SK-N-SH treated with all-trans-retinoic acid at 6 μM for 48 hours (cell line): ENCODE measurements around the gene PRKCE.

Experiments
- ATAC-seq: fragments of 200-7000 bp; cut with Tn5 transposase; 3 replicates; pipeline ENCODE4 v1.9.1; 2020; ENCODE audit warnings: mild to moderate bottlenecking, moderate library complexity
- ARNTL ChIP-seq: fragments of 450-650 bp; formaldehyde crosslinking; IDR thresholded peaks from 2 replicates; pipeline ENCODE4 v1.5.0; 2020; ENCODE audit warnings: low read depth, mild to moderate bottlenecking, moderate library complexity, borderline replicate concordance
- BACH2 ChIP-seq: fragments of 250-450 bp; sonication (Bioruptor Pico); IDR thresholded peaks from 2 replicates; pipeline ENCODE4 v1.9.0; 2021; ENCODE audit warnings: mild to moderate bottlenecking, borderline replicate concordance
- CREB5 ChIP-seq: fragments of 250-450 bp; sonication (Bioruptor Pico); IDR thresholded peaks from 2 replicates; pipeline ENCODE4 v1.5.1; 2020; ENCODE audit warnings: low read depth, mild to moderate bottlenecking, moderate library complexity
- CSDC2 ChIP-seq: fragments of 250-450 bp; sonication (Bioruptor Pico); IDR thresholded peaks from 2 replicates; pipeline ENCODE4 v1.5.0; 2020; ENCODE audit warnings: mild to moderate bottlenecking, moderate library complexity
- ESRRG ChIP-seq: fragments of 250-450 bp; sonication (Bioruptor Pico); IDR thresholded peaks from 2 replicates; pipeline ENCODE4 v1.6.1; 2021; ENCODE audit warnings: mild to moderate bottlenecking
- GLIS3 ChIP-seq: fragments of 250-450 bp; sonication (Bioruptor Pico); IDR thresholded peaks from 2 replicates; pipeline ENCODE4 v1.5.0; 2020; ENCODE audit warnings: mild to moderate bottlenecking, moderate library complexity
- ISL1 ChIP-seq: fragments of 250-450 bp; sonication (Bioruptor Pico); IDR thresholded peaks from 2 replicates; pipeline ENCODE4 v2.1.2; 2022; ENCODE audit warnings: mild to moderate bottlenecking, moderate library complexity
- OSR1 ChIP-seq: fragments of 250-450 bp; sonication (Bioruptor Pico); IDR thresholded peaks from 2 replicates; pipeline ENCODE4 v1.8.0; 2022; ENCODE audit warnings: moderate library complexity, mild to moderate bottlenecking, inconsistent platforms
- POU6F1 ChIP-seq: fragments of 250-450 bp; sonication (Bioruptor Pico); IDR thresholded peaks from 2 replicates; pipeline ENCODE4 v1.8.0; 2021; ENCODE audit warnings: low read depth, mild to moderate bottlenecking, moderate library complexity, borderline replicate concordance
- PPARA ChIP-seq: fragments of 250-450 bp; sonication (Bioruptor Pico); IDR thresholded peaks from 2 replicates; pipeline ENCODE4 v1.5.0; 2020; ENCODE audit warnings: mild to moderate bottlenecking, borderline replicate concordance
- RARB ChIP-seq: fragments of 250-450 bp; sonication (Bioruptor Pico); IDR thresholded peaks from 2 replicates; pipeline ENCODE4 v1.8.0; 2021; ENCODE audit warnings: mild to moderate bottlenecking, moderate library complexity
- SNAI2 ChIP-seq: fragments of 250-450 bp; sonication (Bioruptor Pico); IDR thresholded peaks from 2 replicates; pipeline ENCODE4 v1.5.0; 2020; ENCODE audit warnings: mild to moderate bottlenecking, moderate library complexity
- TCF4 ChIP-seq: fragments of 250-450 bp; sonication (Bioruptor Pico); IDR thresholded peaks from 2 replicates; pipeline ENCODE4 v1.8.0; 2021; ENCODE audit warnings: mild to moderate bottlenecking, moderate library complexity, borderline replicate concordance
- TOX ChIP-seq: fragments of 250-450 bp; sonication (Bioruptor Pico); IDR thresholded peaks from 2 replicates; pipeline ENCODE4 v1.8.0; 2021; ENCODE audit warnings: mild to moderate bottlenecking, moderate library complexity, borderline replicate concordance
- TSHZ2 ChIP-seq: fragments of 250-450 bp; sonication (Bioruptor Pico); IDR thresholded peaks from 2 replicates; pipeline ENCODE4 v1.5.0; 2020; ENCODE audit warnings: mild to moderate bottlenecking, moderate library complexity
- ZC3H10 ChIP-seq: fragments of 250-450 bp; sonication (Bioruptor Pico); IDR thresholded peaks from 2 replicates; pipeline ENCODE4 v1.5.1; 2021; ENCODE audit warnings: mild to moderate bottlenecking, moderate library complexity
- ZFP3 ChIP-seq: fragments of 250-450 bp; sonication (Bioruptor Pico); IDR thresholded peaks from 2 replicates; pipeline ENCODE4 v1.5.0; 2020; ENCODE audit warnings: mild to moderate bottlenecking, moderate library complexity
- ZFP30 ChIP-seq: fragments of 450-650 bp; formaldehyde crosslinking; IDR thresholded peaks from 2 replicates; pipeline ENCODE4 v1.5.0; 2022; ENCODE audit warnings: mild to moderate bottlenecking, moderate library complexity
- ZNF565 ChIP-seq: fragments of 450-650 bp; formaldehyde crosslinking; conservative IDR thresholded peaks from 2 replicates; pipeline ENCODE4 v1.5.0; 2020; ENCODE audit warnings: low read depth, mild to moderate bottlenecking, moderate library complexity
- ZNF70 ChIP-seq: fragments of 450-650 bp; formaldehyde crosslinking; IDR thresholded peaks from 2 replicates; pipeline ENCODE4 v1.5.0; 2020; ENCODE audit warnings: mild to moderate bottlenecking, moderate library complexity
- ZNF8 ChIP-seq: fragments of 450-650 bp; formaldehyde crosslinking; IDR thresholded peaks from 2 replicates; pipeline ENCODE4 v1.5.0; 2020; ENCODE audit warnings: mild to moderate bottlenecking, moderate library complexity
- TF ChIP-seq, protein P1 (sequence below): fragments of 250-450 bp; sonication (Bioruptor Pico); IDR thresholded peaks from 2 replicates; pipeline ENCODE4 v1.5.1; 2021; ENCODE audit warnings: mild to moderate bottlenecking, moderate library complexity
- TF ChIP-seq, protein P2 (sequence below): fragments of 250-450 bp; sonication (Bioruptor Pico); IDR thresholded peaks from 2 replicates; pipeline ENCODE4 v1.8.0; 2020; ENCODE audit warnings: mild to moderate bottlenecking, moderate library complexity, borderline replicate concordance

Gene PRKCE

DNA sequence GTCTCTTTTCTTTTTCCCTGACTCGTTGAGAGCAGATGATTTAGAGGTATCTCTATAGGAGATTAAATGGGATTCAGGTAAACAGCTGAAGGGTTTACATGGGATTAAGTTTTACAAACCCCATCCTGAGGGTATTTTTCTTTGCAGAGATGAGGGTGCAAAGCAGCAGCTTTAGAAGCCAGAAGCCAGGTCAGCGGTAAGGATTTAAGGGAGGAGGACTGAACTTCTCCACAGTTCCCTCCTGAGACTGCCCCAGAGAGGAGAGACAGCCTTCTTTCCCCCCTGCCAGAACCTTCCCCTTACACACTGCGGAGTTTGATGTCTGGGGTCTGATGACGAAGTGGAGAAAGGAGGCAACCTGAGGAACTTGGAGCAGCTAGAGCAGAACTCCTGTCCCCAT lies 220.1 kb downstream of the PRKCE start:
- ATAC-seq = no peak

GRCh38 chr2:45872211-45872610 lies 220.7 kb downstream of the PRKCE start:
- TF ChIP-seq ZC3H10 (CRISPR knock-in tag) (no peak), TOX (CRISPR knock-in tag) (no peak), BACH2 (CRISPR knock-in tag) (no peak), OSR1 (CRISPR knock-in tag) (no peak), POU6F1 (CRISPR knock-in tag) (no peak), ZNF70 (CRISPR knock-in tag) (no peak), TSHZ2 (CRISPR knock-in tag) (no peak), PPARA (no peak), ZFP30 (CRISPR knock-in tag) (no peak), ZNF8 (CRISPR knock-in tag) (no peak), TCF4 (CRISPR knock-in tag) (no peak), ISL1 (CRISPR knock-in tag) (no peak)
- TF ChIP-seq, protein P1, sequence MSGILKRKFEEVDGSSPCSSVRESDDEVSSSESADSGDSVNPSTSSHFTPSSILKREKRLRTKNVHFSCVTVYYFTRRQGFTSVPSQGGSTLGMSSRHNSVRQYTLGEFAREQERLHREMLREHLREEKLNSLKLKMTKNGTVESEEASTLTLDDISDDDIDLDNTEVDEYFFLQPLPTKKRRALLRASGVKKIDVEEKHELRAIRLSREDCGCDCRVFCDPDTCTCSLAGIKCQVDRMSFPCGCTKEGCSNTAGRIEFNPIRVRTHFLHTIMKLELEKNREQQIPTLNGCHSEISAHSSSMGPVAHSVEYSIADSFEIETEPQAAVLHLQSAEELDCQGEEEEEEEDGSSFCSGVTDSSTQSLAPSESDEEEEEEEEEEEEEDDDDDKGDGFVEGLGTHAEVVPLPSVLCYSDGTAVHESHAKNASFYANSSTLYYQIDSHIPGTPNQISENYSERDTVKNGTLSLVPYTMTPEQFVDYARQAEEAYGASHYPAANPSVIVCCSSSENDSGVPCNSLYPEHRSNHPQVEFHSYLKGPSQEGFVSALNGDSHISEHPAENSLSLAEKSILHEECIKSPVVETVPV (CRISPR knock-in tag) = no peak
- TF ChIP-seq, protein P2, sequence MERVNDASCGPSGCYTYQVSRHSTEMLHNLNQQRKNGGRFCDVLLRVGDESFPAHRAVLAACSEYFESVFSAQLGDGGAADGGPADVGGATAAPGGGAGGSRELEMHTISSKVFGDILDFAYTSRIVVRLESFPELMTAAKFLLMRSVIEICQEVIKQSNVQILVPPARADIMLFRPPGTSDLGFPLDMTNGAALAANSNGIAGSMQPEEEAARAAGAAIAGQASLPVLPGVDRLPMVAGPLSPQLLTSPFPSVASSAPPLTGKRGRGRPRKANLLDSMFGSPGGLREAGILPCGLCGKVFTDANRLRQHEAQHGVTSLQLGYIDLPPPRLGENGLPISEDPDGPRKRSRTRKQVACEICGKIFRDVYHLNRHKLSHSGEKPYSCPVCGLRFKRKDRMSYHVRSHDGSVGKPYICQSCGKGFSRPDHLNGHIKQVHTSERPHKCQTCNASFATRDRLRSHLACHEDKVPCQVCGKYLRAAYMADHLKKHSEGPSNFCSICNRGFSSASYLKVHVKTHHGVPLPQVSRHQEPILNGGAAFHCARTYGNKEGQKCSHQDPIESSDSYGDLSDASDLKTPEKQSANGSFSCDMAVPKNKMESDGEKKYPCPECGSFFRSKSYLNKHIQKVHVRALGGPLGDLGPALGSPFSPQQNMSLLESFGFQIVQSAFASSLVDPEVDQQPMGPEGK (CRISPR knock-in tag) = no peak
- no peak for ATAC-seq

More for the DNA sequence above, 220.1 kb downstream of the PRKCE start:
- no peak for TF ChIP-seq ESRRG (CRISPR knock-in tag)
- TF ChIP-seq, protein P1 (CRISPR knock-in tag) = no peak
- no peak for TF ChIP-seq ZFP30 (CRISPR knock-in tag)
- no peak for TF ChIP-seq ZFP3
- TF ChIP-seq BACH2 (CRISPR knock-in tag) = no peak
- no peak for TF ChIP-seq ZNF565
- no peak for TF ChIP-seq TOX (CRISPR knock-in tag)
- no peak for TF ChIP-seq ZNF8 (CRISPR knock-in tag)
- no peak for TF ChIP-seq RARB
- no peak for TF ChIP-seq ARNTL
- no peak for TF ChIP-seq ISL1 (CRISPR knock-in tag)
- TF ChIP-seq ZNF70 (CRISPR knock-in tag) = no peak
- no peak for TF ChIP-seq GLIS3 (CRISPR knock-in tag)
- TF ChIP-seq CSDC2 (CRISPR knock-in tag) = no peak
- TF ChIP-seq PPARA = no peak
- TF ChIP-seq TSHZ2 (CRISPR knock-in tag) = no peak
- no peak for TF ChIP-seq SNAI2 (CRISPR knock-in tag)
- no peak for TF ChIP-seq OSR1 (CRISPR knock-in tag)
- TF ChIP-seq CREB5 = no peak
- TF ChIP-seq, all 23 proteins: peak for 0
